NCI-H1694 treated with DMSO at 0.1 percent for 48 hours (cell line): ENCODE results near the gene PUSL1.
"Not testable (repeated sequence)": the region's sequence is repeated elsewhere in the genome, so short reads cannot be mapped to it uniquely, and the experiment has no call there.

Experiments used
- DNase-seq: peaks from one replicate; lab custom pipeline; 2025; lab: John Stamatoyannopoulos, UW

Gene PUSL1

DNA sequence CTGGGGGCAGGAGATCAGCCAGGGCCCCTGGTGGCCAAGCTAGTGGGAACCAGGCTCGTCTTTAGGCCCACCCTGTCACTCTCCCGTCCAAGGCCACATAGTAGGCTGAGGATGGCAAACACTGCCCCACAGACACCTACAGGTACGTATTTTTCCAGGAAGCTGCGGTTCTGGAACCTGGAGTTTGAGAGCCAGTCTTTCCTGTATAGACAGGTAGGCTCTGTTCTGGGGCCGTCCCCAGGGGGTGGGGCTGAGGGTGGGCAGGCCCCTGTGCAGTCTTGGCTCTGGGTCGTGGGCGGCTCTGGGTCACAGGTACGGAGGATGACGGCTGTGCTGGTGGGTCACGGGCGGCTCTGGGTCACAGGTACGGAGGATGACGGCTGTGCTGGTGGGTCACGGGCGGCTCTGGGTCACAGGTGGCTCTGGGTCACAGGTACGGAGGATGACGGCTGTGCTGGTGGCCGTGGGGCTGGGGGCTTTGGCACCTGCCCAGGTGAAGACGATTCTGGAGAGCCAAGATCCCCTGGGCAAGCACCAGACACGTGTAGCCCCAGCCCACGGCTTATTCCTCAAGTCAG, 2.2 kb downstream of the PUSL1 start:
- DNase-seq, result no peak

DNA sequence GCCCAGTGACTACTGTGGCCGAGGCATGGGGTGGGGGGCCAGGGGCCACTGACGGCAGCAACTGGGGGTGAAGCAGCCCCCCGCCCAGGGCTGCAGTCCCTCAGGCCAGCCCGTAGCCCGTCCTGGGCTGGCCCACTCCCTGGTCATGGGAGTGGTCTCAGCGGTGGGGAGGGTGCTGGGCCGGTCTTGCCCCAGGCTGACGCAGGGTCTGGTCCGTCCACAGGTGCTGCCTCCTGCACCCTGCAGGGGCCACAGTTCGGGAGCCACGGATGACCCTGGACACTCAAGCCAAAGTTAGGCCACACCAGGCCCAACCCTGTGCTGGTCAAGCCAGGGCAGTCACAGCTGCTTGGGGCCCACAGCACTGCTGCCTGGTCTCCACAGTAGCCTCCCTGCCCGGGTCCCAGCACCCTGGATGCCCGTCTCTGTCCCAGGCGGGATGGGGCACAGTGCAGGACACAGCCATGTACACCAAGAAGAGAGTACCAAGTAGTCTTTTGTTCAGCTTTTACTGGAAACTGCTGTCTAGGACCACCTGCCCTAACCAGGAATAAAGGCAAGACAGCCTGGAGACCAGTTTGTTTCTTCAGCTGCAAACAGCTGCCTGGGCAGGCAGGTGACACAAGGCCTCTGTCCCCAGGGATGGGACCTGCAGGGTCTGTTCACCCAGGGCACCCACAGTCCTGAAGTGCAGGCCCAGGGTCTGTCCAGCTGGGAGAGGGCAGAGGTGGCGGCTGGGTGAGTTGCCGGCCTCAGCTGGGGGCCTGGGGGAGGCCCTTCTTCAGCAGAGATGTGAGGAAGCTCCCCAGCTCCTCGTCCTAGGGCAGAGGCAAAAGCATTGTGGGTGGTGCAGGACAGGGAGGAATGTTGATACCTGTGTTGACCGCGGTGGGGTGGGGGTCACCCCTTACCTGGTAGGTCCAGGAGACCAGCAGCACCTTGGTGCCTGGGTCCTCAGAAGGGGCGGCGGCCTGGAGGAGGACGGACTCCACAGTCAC, 3.0 kb downstream of the PUSL1 start:
- DNase-seq, result no peak

DNA sequence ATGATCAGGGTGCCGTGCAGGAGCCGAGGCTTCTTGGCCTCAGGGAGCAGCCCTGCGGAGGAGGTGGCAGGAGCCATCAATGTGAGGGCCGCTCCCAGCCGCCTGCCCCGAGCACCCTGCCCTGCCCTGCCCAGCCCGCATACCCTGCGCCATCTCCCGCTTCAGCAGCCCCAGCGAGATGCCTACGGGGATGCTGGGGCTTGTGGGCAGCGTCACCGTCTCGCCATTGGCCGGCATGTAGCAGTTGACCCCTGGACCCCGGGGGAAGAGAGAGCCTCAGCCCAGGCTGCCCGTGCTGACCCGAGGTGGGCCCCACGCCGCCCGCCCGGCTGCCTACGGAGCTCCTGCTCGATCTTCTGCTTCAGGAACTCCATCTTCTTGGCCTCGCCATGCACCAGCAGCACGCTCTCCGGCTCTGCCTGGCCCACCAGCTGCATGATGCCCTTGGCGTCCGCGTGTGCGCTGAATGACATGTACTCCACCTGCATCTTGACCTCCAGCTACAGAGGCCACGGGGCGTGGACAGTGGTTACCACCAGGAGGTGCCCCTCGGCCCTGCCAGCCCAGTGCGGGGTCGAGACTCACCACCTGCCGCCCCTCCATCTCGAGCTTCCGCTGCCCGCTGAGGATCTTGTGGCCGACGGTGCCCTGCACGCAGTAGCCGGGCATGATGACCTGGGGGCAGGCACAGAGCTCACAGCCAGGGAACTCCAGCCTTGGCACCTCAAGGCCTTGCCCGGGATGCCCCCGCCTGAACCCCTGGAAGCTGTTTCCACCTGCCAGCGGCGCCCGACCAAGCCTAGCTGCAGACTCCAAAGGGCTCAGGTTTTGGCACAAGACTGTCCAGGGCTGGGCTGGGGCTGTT, 4.3 kb downstream of the PUSL1 start:
- DNase-seq, result no peak

DNA sequence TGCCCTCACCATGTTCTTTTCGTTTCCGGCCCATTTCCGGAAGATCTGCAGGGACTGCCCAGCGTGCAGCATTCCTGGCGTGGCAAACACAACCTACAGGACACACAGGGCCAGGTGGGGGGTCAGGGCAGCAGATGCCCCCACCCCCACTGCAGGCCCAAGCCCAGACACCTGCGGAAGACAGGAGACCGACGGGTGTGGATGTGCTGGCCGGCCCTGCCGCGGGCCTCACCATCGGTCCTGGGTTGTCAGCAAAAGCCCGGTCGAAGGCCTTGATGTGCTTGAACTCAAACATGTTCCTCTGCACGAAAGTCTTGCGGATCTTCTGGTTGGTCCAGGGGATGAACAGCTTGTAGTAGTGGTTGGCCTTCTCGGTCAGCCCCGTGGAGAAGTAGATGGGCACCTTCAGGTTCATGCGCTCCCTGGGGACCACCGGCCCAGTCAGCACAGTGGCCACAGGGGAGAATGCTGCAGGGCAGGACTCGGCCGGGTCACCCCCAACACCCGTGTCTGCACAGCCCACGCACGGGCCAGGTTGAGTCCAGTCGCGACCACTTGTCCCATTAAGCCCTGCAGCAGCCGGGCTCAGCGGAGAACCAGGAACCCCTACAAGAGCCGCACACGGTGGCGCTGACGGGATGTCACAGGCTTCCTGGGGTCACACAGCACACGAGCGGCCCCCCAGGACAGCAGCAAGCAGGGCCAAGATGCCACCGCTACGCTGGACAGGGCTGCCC, 5.3 kb downstream of the PUSL1 start:
- DNase-seq, result no peak

DNA sequence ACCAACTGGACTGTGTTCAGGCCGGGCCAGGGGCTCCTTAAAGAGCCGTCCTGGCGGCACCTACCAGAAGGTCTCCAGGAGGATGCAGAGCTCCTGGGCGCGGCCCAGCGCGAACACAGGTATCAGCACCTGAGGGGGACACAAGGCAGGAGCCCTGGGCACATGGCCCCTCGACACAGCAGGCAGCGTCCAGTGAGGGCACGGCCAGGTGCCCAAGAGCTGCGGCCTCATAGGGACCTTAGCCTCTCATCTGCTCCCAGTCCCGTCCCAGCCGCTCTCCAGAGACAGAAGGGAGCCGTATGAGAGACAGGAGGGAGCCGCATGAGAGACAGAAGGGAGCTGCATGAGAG, 5.8 kb downstream of the PUSL1 start:
- DNase-seq, result no peak

DNA sequence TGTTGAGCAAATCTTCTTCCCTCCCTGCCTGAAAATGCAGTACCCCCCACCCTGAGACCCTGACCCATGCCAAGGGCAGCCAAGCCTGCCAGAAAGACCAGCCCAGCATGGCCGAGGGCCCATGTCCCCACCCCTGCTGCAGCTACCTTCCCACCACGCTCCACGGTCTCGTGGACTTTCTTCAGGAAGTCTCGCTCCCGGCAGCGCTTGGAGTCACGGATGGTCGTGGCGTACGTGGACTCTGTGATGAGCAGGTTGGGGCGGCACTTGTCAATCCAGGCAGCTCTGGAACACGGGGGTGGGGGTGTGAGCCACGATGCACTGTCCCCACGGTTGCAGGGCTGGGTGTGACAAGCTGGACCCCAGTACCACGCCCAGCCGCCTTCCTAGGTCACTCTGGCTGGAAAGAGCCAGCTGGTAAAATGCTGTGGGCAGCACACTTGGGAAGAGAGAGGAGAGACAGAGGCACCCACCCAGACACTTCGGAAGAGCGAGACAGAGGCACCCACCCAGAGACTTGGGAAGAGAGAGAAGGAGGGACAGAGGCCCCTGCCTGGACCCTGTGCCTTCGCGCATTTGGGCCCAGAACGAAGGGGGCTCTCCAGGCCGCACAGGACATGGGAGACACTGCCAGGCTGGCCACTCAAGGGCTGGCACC, 6.4 kb downstream of the PUSL1 start:
- no peak for DNase-seq

DNA sequence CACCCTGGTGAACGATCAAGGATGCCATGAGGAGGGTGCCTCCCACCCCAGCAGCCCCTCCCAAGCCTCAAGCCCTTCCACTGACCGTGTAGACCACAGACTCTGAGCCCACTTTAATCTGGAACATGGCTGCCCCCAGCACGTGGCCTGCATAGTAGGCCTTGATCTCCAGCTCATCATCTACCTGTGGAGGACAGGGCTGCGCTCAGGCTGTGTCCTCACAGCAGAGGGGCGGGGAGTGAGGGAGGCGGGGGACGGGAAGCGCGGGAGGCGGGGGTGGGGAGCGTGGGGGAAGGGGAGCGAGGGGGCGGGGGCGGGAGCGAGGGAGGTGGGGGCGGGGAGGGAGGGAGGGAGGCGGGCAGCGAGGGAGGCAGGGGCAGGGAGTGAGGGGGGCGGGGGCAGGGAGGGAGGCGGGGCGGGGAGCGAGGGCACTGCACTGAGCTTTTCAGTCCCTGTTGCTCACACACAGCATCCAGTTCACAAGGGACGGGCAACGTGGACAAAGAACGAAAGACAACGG, 7.1 kb downstream of the PUSL1 start:
- no peak for DNase-seq

DNA sequence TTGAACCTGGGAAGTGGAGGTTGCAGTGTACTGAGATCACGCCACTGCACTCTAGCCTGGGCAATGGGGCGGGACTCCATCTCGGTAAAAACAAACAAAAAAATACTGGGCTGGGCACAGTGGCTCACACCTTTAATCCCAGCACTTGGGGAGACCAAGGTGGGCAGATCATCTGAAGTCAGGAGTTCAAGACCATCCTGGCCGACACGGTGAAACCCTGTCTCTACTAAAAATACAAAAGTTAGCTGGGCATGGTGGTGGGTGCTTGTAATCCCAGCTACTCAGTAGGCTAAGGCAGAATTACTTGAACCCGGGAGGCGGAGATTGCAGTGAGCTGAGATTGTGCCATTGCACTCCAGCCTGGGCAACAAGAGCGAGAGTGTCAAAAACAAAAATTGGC, 7.8 kb downstream of the PUSL1 start:
- not testable (repeated sequence) for DNase-seq

DNA sequence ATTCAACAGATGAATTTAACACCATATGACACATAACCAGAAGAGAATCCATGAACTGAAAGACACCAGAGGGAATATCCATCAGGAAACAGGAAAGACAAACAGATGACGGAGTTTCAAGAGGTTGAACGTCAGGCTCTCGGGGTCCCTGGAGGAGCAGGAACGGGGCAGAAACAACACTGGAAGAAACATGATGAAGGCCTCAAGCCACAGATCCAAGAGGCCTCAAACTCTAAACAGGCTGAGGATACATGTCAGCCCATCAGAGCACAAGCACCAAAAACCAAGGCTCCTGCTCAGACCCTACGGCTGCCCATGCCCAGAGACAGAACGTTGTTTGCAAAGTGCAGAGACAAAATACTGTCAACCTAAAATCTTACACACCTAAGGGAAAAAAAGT, 9.0 kb downstream of the PUSL1 start:
- no peak for DNase-seq

DNA sequence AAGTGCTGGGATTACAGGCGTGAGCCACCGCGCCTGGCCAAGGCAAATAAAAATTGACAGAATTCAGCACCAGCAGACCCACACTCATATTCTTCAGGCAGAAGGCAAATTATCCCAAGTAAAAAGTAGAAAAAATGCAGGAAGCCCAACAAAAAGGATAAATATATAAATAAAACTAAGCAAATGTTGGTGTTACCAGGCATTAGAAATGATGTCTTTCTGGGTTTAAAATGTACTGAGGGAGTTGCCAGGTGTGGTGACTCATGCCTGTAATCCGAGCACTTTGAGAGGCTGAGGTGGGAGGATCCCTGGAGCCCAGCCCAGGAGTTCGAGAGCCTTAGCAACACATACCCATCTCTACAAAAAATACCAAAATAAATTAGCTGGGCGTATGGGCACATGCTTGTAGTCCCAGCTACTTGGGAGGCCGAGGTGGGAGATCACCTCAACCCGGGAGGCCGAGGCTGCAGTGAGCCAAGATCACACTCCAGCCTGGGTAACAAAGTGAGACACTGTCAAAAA, 9.8 kb downstream of the PUSL1 start:
- peak; percentile 76 for DNase-seq

DNA sequence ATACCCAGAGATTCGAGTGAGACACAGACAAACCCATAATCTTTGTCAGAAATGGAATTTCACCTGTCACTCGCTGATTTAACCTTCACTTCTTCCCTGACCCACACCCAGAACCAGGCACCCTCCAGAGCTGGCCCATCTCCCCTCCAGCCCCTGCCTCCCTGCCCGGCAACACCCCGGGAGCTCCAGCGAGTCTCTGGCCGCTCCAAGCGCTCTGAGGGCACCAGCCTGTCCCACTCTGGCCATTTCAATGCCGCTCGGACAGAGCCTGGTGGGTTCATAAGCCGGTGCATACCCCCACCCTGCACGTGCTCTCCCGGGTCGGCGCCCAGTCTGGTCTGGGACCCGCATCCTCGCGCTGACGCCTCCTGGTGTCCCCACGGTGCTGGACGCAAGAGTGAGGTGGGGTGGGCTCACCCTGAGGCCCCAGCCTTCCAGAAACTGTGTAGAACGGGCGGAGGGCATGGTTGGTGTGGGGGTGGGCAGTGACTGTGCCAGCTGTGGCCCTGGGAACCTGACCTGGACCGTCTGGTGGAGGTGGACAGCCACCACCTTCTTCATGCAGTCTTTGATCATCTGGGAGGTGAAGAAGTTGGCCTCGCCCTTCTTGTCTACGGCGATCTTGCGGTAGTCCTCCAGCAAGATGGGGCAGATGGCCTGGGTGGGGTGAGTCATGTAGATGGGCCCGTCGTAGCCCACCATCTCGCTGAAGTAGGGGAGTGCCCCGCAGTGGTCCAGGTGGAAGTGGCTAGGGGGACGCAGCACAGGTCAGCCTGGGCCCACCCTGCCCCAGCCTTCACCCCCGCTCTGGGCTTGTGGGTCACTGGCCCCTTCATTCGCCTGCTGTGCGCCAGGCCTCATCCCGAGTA, 10.6 kb downstream of the PUSL1 start:
- no peak for DNase-seq

DNA sequence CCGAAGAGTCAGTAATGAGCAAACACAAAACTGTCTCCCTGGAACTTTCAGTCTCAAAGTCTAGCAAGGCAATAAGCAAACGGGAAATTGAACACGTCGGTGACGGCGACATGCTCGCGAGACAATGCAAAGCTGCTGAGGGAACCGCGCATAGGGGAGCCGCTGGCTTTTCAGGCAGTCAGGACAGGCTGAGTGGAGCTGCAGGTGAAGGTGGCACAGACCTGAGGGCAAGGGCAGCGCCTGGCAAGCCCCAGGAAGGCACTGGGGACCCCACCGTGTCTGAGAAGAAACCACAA, 11.2 kb downstream of the PUSL1 start:
- no peak for DNase-seq

DNA sequence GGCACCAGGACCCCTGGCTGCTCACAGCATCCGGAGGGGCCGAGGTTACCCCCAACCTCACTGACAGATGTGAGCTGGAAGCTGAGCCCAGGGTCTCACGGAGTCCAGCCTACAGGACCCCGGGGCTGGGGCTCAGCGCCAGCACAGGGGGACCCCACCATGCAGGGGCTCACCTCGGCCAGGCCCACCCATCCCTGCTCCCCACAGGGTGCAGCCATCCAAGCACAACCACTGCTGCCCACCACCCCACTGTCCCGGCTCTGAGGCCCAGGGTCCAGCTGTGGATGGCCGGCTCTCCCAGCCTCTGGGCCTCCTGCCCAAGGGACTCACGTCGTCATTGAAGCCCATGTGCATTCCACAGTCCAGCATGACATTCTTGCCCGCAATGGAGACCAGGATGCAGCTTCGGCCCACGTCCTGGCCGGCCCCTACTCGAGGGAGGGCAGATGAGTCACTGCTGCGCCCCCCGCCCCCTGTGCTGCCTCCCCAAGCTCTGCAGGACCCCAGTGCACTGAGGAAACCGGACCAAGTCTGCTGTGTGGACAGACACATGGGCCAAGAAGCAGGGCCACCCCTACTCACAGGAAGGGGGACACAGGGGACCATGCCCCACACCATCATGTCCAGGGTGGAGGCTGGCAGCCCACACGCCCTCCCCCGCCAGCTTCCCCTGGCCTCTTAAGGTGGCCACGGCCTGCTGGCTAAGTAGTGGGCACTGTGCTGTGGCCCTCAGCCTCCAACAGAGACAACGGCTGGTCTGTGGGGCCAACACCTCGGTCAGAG, 12.5 kb downstream of the PUSL1 start:
- DNase-seq, result no peak

DNA sequence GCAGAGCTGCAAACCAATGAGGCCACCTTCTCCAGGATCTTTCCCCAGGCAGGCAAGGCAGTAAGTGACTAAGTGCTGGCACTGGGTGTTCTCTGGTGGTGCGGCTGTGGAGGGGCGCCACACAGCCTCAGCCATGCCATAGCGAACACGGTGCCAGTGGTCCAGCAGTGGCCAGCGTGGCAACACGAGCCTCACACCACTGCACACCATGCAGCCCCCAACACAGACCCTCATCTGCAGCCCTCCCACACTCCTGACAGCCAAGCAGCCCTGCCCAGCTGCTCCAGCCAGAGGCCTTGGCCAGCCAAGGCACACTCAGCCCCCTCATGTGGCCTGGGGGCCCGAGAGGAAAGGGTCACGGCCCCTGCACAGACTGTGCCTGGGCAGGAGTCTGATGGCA, 13.1 kb downstream of the PUSL1 start:
- no peak for DNase-seq

DNA sequence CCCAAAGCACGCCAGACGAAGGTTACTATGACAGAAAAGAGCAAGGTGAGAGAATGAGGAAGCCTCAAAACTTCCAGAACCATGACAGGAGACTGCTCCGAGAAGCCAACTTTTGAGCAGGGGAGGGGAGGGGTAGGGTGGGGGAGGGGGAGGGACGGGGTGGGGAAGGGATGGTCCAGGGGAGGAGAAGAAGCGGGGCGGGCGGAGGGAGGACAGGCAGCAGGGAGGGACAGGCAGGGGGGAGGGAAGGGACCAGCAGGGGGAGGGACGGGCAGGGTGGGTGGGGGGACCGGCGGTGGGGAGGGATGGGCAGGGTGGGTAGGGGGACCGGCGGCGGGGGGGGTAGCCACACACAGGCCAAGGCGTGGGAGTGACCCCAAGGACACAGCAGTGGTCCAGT, 14.0 kb downstream of the PUSL1 start:
- DNase-seq, result no peak

DNA sequence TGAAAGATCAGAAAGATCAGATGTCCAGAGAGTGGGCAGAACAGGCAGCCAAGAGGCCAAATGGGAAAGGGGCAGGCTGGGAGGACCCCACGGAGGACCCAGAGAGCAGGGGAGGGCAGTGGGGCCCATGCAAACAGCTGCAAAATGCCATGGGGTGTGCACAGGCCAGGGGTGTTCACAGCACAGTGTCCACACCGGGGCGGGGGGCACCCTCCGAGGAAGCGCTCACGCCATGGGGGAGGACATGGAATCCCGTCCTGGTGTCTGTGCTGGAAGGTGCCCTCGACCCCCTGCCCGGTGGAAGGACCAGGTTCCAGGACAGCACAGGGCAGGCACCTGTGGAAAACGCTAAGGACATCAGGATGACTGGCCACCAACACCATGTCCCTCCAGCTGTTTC, 14.6 kb downstream of the PUSL1 start:
- DNase-seq, result no peak

DNA sequence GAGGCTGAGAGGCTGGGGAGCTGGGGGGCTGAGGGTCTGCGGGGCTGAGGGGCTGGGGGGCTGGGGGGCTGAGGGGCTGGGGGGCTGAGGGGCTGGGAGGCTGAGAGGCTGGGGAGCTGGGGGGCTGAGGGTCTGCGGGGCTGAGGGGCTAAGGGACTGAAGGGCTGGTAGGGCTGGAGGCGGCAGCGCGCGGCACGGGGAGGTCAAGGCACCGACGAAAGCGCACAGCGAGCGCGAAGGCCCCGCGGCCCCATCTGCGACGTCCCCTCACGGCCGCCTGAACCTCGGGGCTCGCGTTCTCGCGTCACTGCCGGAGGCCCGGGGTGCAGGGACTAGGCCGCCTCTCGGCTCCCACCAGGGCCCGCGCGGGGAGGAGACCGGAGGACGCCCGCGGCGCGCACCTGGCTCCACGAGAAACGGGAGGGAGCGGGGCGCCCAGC, 15.7 kb downstream of the PUSL1 start:
- DNase-seq, result no peak

DNA sequence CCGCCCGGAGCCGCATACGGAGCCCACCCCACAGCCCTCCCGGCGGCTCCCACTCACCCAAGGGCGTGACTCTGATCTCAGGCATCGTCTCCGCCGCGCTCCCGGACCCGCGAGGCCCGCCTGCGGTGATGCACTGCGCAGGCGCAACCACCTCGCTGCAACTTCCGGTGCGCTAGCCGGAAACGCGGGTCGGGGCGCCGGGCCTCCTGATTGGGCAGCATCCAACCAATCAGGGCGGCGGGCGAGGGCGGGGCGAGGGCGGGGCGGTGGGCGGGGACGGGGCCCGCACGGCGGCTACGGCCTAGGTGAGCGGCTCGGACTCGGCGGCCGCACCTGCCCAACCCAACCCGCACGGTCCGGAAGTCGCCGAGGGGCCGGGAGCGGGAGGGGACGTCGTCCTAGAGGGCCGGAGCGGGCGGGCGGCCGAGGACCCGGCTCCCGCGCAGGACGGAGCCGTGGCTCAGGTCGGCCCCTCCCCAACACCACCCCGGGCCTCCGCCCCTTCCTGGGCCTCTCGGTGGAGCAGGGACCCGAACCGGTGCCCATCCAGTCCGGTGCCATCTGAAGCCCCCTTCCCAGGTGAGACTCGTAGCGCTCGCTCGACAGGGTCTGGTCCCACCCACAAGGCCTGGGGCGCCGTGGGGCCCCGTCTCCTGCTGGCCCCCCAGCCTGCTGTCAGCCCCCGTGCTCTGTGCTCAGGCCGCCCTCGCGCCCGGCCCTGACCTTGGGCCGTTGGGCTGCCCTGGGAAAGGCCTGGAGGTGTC, 16.3 kb downstream of the PUSL1 start, which contains the start of the genes CPTP and INTS11:
TSS of gene CPTP (plus strand) at position 279 of the 764 bp plus-strand sequence. CDS start 2,109 bp downstream, outside the sequence.
TSS of gene INTS11 (minus strand) at position 137 of the 764 bp plus-strand sequence. CDS start at position 85, 52 bp downstream.
- peak; percentile 64 for DNase-seq
